Esophagus mucosa (tissue), 1 donor: ENCODE results near the gene COL4A6. TPM values are rescaled to one million over a fixed set of nuclear protein-coding genes. Genes with fewer than 3 reads are reported as not detected.
"Not testable (repeated sequence)": the region's sequence is repeated elsewhere in the genome, so short reads cannot be mapped to it uniquely, and the experiment has no call there.

ENCODE experiments used
- ATAC-seq: fragments of 200-7000 bp; cut with Tn5 transposase; one replicate; pipeline ENCODE4 v1.9.1; 2020
- total RNA-seq: library from RNA; stranded (reverse); gene quantifications from one replicate; pipeline ENCODE4 v1.2.4, GENCODE V29; 2023
- donor health status: DM: yes; HTN: yes; CAD: no.

Gene COL4A6
- total RNA-seq, 1 donor from 2014 or later = 3.1 TPM

- ATAC-seq = peak; percentile 38
Observed at GRCh38 chrX:108399418-108400165, 38.6 kb downstream of the COL4A6 start.

- ATAC-seq = peak; percentile 68
Observed at GRCh38 chrX:108397627-108398391, 40.4 kb downstream of the COL4A6 start.

GRCh38 chrX:108396986-108397385 lies 41.2 kb downstream of the COL4A6 start:
- no peak for ATAC-seq

- ATAC-seq = peak; percentile 57
Observed at GRCh38 chrX:108396188-108396891, 41.9 kb downstream of the COL4A6 start.

- ATAC-seq = not testable (repeated sequence)
Observed at GRCh38 chrX:108390976-108391717, 47.1 kb downstream of the COL4A6 start.

GRCh38 chrX:108384783-108385182 lies 53.4 kb downstream of the COL4A6 start:
- no peak for ATAC-seq

- no peak for ATAC-seq
Observed at GRCh38 chrX:108380222-108380621, 58.0 kb downstream of the COL4A6 start.

- ATAC-seq = not testable (repeated sequence)
Observed at GRCh38 chrX:108376821-108377220, 61.4 kb downstream of the COL4A6 start.

GRCh38 chrX:108375591-108375990 lies 62.6 kb downstream of the COL4A6 start:
- peak; percentile 29 for ATAC-seq

GRCh38 chrX:108366644-108367406 lies 71.4 kb downstream of the COL4A6 start:
- no peak for ATAC-seq

GRCh38 chrX:108362026-108362425 lies 76.2 kb downstream of the COL4A6 start:
- no peak for ATAC-seq

- no peak for ATAC-seq
Observed at GRCh38 chrX:108361316-108361715, 76.9 kb downstream of the COL4A6 start.

GRCh38 chrX:108359806-108360602 lies 78.2 kb downstream of the COL4A6 start:
- no peak for ATAC-seq

- no peak for ATAC-seq
Observed at GRCh38 chrX:108353452-108353851, 84.8 kb downstream of the COL4A6 start.

GRCh38 chrX:108349210-108349609 lies 89.0 kb downstream of the COL4A6 start:
- ATAC-seq = no peak

- no peak for ATAC-seq
Observed at GRCh38 chrX:108348525-108348924, 89.7 kb downstream of the COL4A6 start.

- no peak for ATAC-seq
Observed at GRCh38 chrX:108347800-108348199, 90.4 kb downstream of the COL4A6 start.

- no peak for ATAC-seq
Observed at GRCh38 chrX:108344216-108344615, 94.0 kb downstream of the COL4A6 start.

- ATAC-seq = no peak
Observed at GRCh38 chrX:108341947-108342346, 96.3 kb downstream of the COL4A6 start.

- no peak for ATAC-seq
Observed at GRCh38 chrX:108332281-108332680, 105.9 kb downstream of the COL4A6 start.
